Thyroid gland (tissue), 4 donors: ENCODE measurements around the gene E2F1.

Source experiments
- CTCF ChIP-seq, 6 experiments: fragments of 200-600 bp in 3 of 6; fragments of 450-650 bp in 3 of 6; sonication (generic) in 3 of 6; IDR thresholded peaks; one replicate each; pipeline ENCODE4 v1.5.1; 2016 to 2019; ENCODE audit warnings: antibody characterized with exemption in 6 of 6, mild to moderate bottlenecking in 2 of 6, inconsistent platforms in 1 of 6, moderate library complexity in 1 of 6
- POLR2A ChIP-seq, 2 donors: fragments of 450-650 bp; IDR thresholded peaks; one replicate each; pipeline ENCODE4 v1.6.1; 2017; ENCODE audit warnings: antibody characterized with exemption in 2 of 2, mild to moderate bottlenecking in 2 of 2, moderate library complexity in 1 of 2

GRCh38 chr20:33693289-33693688 is 7.1 kb upstream of the E2F1 start:
- TF ChIP-seq CTCF (IDR thresholded peaks at IDR 0.05) = no peak
- no peak for TF ChIP-seq POLR2A (IDR thresholded peaks at IDR 0.05)
